ENCODE data around the gene PRAMEF11. TPM values are rescaled to one million over a fixed set of nuclear protein-coding genes. Genes with fewer than 3 reads are reported as not detected.
"Not testable (repeated sequence)": the region's sequence is repeated elsewhere in the genome, so short reads cannot be mapped to it uniquely, and the experiment has no call there.

Gene PRAMEF11
- not detected for polyA plus RNA-seq (2013, experiment 1 of 2; ENCODE audit: insufficient read length)
- not detected for polyA plus RNA-seq (2013, experiment 2 of 2; ENCODE audit: insufficient read length)

GRCh38 chr1:12831310-12831709 lies at the start of gene PRAMEF11:
PRAMEF11 (minus strand) TSS chr1:12831410; CDS start chr1:12828789, 2,621 bp downstream.
- DNase-seq, result not testable (repeated sequence)

- not testable (repeated sequence) for DNase-seq
Measured at GRCh38 chr1:12878453-12878852, 47.2 kb upstream of the PRAMEF11 start.

DNA sequence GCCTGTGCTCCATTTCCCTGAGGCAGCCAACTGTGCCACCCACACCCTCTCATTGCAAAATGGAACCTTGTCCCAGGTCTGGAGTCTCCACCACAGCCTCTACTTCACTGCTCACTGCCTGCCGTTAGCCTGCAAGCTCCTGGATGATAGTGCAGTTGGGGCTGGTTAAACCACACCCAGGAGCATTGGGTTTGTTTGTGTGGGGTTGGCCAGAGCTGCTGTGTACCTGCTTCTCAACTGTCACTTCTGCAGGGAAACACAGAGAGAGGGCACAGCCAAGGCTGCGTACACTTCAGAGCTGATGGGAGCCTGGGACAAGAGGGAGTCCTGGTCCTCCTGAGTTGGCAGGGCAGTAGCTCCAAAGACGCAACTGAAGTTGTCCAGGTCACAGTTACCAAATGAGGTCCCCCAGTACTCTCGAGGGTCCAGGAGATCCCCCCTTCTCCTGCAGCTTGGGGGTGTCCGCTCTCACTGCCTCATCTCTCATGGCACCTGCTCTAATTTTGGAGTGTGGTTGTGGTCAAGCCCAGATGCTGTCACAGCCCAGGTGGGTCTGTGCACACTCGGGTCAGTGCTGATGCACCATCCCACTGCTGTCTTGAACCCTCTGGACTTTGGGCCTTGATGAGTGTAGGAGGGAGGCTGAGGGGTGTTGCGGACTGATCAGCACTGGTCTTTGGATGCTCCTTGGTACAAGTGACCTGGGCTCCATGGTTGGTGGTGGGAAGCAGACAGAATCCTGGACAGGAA lies 32.1 kb upstream of the PRAMEF11 start:
- DNase-seq, result not testable (repeated sequence)

DNA sequence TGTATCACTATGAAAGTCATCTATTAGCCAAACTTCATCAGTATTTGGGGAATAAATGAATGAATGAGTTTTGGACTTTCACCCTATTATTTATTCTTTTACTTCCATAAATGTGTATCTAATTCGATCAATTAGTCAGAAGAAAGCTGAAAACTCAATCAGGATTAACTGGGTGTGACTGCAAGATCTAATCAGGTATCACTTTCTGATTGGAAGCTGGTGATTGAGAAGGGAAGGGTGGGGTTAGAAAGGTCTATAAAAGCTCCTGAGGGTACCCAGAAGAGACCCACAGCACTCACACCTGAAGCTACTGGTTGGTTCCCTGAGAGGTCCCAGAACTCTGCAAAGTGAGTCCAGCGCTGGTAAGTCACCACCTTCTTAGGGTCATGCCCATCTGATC lies 25.6 kb upstream of the PRAMEF11 start, which contains the start of gene PRAMEF2:
Gene PRAMEF2 (plus strand): TSS at position 301 of the 400 bp plus-strand sequence. CDS start 1,924 bp downstream, outside the sequence.
- DNase-seq, result not testable (repeated sequence)

GRCh38 chr1:12851779-12852178 lies 20.6 kb upstream of the PRAMEF11 start:
- no peak for DNase-seq

DNA sequence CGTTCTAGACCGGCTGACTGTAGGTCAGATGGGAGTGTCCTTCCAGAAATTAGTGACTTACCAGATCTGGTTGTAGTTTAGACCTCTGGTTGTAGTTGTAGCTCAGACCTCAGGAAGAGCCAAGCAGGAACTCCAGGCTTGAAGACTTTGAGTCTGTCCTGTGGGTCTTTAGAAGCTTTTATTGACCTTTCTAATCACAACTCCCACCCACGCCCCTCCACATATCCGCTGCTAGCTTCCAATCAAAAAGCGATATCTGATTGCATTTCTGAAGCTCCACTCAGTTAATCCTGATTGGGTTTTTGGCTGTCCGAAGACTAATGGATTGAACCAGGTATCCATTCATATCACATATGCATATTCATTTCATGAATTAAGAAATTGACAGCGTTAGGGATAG lies 17.4 kb upstream of the PRAMEF11 start, which contains the start of gene HNRNPCL1:
Gene HNRNPCL1 (minus strand): TSS at position 101 of the 400 bp plus-strand sequence. CDS start 431 bp downstream, outside the sequence.
- DNase-seq, result not testable (repeated sequence)

- not testable (repeated sequence) for DNase-seq
Measured at GRCh38 chr1:12833251-12833650, 2.0 kb upstream of the PRAMEF11 start.

DNA sequence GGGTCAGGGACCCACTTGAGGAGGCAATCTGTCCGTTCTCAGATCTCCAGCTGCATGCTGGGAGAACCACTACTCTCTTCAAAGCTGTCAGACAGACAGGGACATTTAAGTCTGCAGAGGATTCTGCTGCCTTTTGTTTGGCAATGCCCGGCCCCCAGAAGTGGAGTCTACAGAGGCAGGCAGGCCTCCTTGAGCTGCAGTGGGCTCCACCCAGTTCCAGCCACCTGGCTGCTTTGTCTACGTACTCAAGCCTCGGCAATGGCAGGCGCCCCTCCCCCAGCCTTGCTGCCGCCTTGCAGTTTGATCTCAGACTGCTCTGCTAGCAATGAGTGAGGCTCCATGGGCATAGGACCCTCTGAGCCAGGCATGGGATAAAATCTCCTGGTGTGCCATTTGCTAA lies 12.1 kb downstream of the PRAMEF11 start:
- not testable (repeated sequence) for DNase-seq

- DNase-seq, result peak; percentile 19
Measured at GRCh38 chr1:12811409-12811784, 19.8 kb downstream of the PRAMEF11 start.

- peak; percentile 73 for DNase-seq
Measured at GRCh38 chr1:12810691-12811408, 20.4 kb downstream of the PRAMEF11 start.

- DNase-seq, result no peak
Measured at GRCh38 chr1:12809933-12810332, 21.3 kb downstream of the PRAMEF11 start.

GRCh38 chr1:12799730-12800129 lies 31.5 kb downstream of the PRAMEF11 start:
- DNase-seq, result no peak

DNA sequence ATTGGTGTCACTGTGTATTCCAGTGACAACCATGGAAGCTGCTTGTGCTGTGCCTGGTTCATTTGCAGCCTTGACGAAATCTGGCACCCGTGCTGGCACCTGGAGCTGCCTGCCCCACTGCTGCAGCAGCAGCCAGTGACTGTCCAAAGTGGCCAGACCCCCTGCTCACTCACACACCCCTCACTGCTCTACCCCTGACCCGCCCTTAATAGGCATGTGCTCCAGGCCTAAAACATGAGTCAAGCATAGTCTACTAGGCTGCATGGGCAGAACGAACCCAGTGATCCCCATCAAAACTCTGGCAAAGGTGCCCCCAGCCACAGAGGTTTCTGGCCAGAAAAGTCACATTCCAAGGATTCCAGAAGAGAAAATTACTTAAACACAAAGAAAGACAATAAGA lies 32.3 kb downstream of the PRAMEF11 start:
- DNase-seq, result no peak

GRCh38 chr1:12791097-12791496 lies 40.1 kb downstream of the PRAMEF11 start, which contains the start of gene PRAMEF1:
PRAMEF1 (plus strand) TSS chr1:12791397; CDS start chr1:12793228, 1,831 bp downstream.
- not testable (repeated sequence) for DNase-seq

DNA sequence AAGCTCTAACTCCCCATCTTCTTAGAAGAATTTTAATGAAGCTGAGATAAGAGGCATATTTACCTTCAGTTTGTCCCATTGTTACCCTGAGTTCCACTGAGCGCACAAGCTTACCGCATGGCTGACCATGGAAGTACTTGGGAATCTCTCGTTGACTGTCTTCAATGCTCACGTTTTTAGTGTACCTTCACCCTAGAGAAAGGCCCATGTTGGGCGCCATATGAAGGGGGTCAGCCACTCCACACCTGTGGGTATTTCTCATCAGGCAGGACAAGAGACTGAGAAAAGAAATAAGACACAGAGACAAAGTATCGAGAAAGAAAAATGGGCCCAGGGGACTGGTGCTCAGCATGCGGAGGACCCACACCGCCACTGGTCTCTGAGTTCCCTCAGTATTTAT lies 46.5 kb downstream of the PRAMEF11 start:
- not testable (repeated sequence) for DNase-seq

DNA sequence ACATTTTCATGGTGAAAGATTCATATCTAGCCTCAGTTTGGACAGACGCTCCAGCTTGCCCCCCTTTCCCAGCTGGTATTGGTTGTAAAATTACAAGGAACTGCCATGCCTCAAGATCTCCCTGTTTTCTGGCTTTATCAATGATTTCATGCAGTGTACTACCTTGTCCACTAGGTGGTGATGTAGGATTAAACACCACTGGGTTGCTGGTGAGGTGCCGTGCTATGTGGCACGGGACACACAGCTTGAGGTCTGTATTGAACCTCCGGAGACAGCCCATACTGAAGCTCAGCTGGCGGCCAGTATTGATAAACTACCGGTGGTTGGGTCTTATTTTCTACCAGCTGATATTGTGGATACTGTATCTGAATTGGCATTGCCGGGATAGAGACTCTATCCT lies 47.4 kb downstream of the PRAMEF11 start:
- not testable (repeated sequence) for DNase-seq

DNA sequence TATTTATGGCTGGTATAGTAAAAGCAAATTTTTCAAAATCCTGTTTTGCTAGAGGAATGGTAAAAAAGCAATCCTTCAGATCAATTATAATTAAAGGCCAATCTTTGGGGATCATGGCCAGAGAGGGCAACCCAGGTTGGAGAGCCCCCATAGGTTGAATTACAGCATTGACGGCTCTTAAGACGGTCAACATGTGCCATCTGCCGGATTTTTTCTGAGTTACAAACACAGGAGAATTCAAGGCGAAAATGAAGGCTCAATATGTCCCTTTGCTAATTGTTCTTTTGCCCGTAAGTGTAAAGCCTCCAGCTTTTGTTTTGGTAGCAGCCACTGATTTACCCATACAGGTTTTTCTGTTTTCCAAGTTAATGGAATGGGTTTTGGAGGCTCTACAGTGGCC lies 49.7 kb downstream of the PRAMEF11 start:
- not testable (repeated sequence) for DNase-seq

DNA sequence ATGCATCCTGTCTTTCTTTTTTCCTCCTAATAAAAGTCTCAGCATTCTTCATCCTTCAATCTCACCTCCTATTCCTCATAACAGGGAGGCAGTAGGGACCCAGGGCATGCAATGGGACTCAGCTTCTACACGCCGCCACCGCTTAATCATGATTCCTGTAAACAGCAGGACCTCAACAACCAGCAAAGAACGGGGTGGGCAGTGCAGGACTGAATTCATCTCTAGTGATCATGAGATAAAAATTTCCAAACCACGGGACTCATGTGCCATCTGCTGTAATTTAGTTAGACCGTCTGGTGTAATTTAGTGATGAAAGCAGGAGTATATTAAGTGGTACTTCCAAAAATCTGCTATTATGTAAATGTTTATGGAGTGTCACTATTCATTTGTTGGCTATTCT lies 52.3 kb downstream of the PRAMEF11 start:
- DNase-seq, result no peak

DNA sequence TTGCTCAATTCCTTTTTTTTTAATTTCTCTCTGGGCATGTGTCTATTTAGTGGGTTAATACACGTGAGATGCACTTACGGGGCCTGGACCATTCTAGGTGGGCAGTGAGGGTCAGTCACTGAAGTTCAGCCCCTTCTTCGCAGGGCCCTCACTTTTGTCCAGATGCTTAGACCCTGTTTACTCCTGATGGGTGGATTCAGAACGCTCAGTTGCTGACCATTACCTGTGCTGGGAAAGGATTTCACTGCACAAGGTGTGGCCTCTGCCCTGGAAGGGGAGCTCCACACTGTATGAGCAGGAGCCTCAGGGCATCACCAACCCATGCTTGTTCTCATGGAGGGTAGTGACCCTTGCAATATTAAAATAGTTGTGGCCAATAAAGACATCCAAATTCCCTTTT lies 53.1 kb downstream of the PRAMEF11 start:
- DNase-seq, result no peak

DNA sequence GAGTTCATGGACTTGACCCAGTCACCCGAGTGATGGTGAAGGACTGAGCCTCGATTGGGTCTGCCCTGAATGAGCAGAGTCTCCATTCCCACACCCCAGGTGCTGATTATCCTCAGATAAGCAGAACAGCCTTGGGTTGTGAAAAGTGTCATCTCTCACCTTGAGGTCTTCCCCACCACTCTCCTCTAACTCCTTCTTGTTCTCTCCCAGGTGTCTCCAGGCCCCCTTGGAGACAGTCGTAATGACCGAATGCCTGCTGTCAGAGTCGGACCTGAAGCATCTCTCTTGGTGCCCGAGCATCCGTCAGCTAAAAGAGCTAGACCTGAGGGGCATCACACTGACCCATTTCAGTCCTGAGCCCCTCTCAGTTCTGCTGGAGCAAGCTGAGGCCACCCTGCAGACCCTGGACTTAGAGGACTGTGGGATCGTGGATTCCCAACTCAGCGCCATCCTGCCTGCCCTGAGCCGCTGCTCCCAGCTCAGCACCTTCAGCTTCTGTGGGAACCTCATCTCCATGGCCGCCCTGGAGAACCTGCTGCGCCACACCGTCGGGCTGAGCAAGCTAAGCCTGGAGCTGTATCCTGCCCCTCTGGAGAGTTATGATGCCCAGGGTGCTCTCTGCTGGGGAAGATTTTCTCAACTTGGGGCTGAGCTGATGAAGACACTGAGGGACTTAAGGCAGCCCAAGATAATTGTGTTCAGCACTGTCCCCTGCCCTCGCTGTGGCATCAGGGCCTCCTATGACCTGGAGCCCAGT lies 54.2 kb downstream of the PRAMEF11 start:
- DNase-seq, result no peak

- no peak for DNase-seq
Measured at GRCh38 chr1:12775443-12775842, 55.8 kb downstream of the PRAMEF11 start.

DNA sequence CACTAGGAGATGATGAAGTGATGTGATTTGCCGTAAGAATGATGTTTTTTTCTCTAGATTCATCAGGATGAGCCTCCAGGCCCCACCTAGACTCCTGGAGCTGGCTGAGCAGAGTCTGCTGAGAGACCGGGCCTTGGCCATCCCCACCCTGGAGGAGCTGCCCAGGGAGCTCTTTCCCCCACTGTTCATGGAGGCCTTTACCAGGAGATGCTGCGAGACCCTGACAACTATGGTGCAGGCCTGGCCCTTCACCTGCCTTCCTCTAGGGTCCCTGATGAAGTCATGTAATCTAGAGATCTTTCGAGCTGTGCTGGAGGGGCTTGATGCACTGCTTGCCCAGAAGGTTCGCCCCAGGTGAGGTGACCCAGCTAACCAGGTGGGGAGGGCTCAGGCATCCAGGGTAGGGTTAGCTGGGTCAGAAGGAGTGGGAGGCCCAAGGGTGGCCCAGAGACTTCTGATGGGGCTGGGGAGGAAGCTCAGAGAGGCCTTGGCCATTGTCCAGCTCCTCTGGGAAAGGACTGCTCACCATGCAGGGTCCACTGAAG lies 56.3 kb downstream of the PRAMEF11 start:
- DNase-seq, result no peak

Data from fibroblast of skin of abdomen (primary cell).